Activated CD8-positive, alpha-beta T cell treated with anti-CD3 and anti-CD28 coated beads for 36 hours (primary cell): ENCODE data around the gene RIN3. TPM values are rescaled to one million over a fixed set of nuclear protein-coding genes. Genes with fewer than 3 reads are reported as not detected.
A peak's percentile ranks its signal among the peaks of the same experiment; 100 is the strongest.

ENCODE experiments used
- ATAC-seq: fragments of 200-7000 bp; cut with Tn5 transposase; one replicate; pipeline ENCODE4 v1.10.0; 2021; ENCODE audit warnings: mild to moderate bottlenecking, moderate library complexity
- CTCF ChIA-PET: fragments of 350-600 bp; sonication (Branson Sonifier 250); formaldehyde crosslinking; loops from one replicate; lab custom pipeline; 2021; ENCODE audit warnings: antibody characterized with exemption; lab: Charles Lee
- POLR2A ChIA-PET: fragments of 350-600 bp; sonication (Branson Sonifier 250); formaldehyde crosslinking; loops from one replicate; lab custom pipeline; 2021; ENCODE audit warnings: antibody characterized with exemption; lab: Charles Lee
- DNase-seq: peaks from one replicate; pipeline ENCODE4 v3.0.0-alpha.2; 2020
- H3K27ac Mint-ChIP-seq: one replicate; pipeline ENCODE4 v1.8.0; 2021; ENCODE audit warnings: mild to moderate bottlenecking, mixed read lengths
- H3K27me3 Mint-ChIP-seq: one replicate; pipeline ENCODE4 v1.8.0; 2021; ENCODE audit warnings: mixed read lengths
- H3K36me3 Mint-ChIP-seq: one replicate; pipeline ENCODE4 v1.8.0; 2021; ENCODE audit warnings: low read depth, mixed read lengths
- H3K4me1 Mint-ChIP-seq: one replicate; pipeline ENCODE4 v1.8.0; 2021; ENCODE audit warnings: low read depth, mixed read lengths
- H3K4me3 Mint-ChIP-seq: one replicate; pipeline ENCODE4 v1.8.0; 2021; ENCODE audit warnings: mild to moderate bottlenecking, moderate library complexity, mixed read lengths
- H3K9me3 Mint-ChIP-seq: one replicate; pipeline ENCODE4 v1.8.0; 2021; ENCODE audit warnings: mixed read lengths
- intact Hi-C: fragments of 100-400 bp; cut with micrococcal nuclease; formaldehyde crosslinking; loops from one replicate; pipeline ENCODE4 v1.10.0; 2022
- total RNA-seq, 2 experiments: library from RNA; stranded (reverse); gene quantifications; one replicate each; pipeline ENCODE4 v1.2.3, GENCODE V29; 2021
- TF ChIP-seq, protein P1 (sequence below): fragments of 200-600 bp; IDR thresholded peaks from one replicate; pipeline ENCODE4 v1.8.0; 2022; ENCODE audit warnings: antibody characterized with exemption, mild to moderate bottlenecking

The RIN3 gene
- total RNA-seq, 2 experiments from 2014 or later = 61.3 to 62.4 TPM

DNA sequence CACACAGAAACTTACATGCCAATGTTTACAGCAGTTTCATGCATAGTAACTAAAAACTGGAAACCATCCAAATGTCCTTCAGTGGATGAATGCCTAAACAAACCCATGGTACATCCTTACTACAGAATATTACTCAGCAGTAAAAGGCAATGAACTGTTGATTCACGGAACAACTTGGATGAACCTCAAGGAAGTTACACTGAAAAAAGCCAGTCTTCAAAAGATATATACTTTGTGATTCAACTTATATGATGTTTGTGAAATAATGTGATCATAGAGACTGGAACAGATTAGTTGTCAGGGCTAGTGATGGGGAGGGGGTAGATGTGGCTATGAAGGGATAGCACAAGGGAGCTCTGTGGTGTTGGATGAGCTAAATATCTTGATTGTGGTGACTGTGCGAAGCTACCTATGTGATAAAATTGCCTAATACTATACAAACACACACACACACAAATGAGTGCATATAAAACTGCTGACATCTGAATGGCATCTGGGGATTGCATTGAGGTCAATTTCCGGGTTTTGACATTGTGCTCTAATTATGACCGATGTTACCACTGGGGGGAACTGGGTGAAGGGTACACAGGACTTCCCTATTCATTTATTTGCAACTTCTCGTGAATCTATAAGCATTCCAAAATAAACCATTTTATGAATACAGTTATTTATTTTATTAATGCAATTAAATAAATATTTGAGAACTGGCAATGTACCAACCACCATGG, 94.3 kb downstream of the RIN3 start:
- no peak for ATAC-seq
- ChIA-PET CTCF (no interaction called here), POLR2A (no interaction called here)
- TF ChIP-seq, protein P1, sequence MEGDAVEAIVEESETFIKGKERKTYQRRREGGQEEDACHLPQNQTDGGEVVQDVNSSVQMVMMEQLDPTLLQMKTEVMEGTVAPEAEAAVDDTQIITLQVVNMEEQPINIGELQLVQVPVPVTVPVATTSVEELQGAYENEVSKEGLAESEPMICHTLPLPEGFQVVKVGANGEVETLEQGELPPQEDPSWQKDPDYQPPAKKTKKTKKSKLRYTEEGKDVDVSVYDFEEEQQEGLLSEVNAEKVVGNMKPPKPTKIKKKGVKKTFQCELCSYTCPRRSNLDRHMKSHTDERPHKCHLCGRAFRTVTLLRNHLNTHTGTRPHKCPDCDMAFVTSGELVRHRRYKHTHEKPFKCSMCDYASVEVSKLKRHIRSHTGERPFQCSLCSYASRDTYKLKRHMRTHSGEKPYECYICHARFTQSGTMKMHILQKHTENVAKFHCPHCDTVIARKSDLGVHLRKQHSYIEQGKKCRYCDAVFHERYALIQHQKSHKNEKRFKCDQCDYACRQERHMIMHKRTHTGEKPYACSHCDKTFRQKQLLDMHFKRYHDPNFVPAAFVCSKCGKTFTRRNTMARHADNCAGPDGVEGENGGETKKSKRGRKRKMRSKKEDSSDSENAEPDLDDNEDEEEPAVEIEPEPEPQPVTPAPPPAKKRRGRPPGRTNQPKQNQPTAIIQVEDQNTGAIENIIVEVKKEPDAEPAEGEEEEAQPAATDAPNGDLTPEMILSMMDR = no peak
- Mint-ChIP-seq H3K9me3 (peaks cover 5% of the 10 kb centered on the region), H3K4me3 (no peak overlapping the region), H3K4me1 (peaks cover 31% of the 10 kb centered on the region), H3K27me3 (no peaks in the 10 kb centered on the region), H3K27ac (no peak overlapping the region), H3K36me3 (peaks cover 34% of the 10 kb centered on the region)
- intact Hi-C loops = no loop called here
- DNase-seq = no peak

DNA sequence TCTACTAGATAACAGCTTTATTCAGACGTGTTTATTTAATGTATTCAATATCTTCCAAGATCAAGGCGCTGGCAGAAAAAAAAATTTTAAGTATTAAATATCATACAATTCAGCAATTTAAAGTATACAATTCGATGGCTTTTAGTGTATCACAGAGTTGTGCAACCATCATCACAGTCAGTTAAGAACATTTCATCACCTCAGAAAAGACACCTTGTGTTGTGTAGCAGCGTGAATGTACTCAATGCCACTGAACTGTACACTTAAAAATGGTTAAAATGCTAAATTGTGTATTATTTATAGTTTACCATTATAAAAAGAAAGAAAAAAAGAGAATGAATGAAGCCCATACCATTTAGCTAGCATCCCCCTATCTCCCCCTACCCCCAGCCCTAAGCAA, 96.4 kb downstream of the RIN3 start:
- TF ChIP-seq, protein P1 = no peak
- peaks cover 5% of the 10 kb centered on the region for H3K9me3 Mint-ChIP-seq
- ATAC-seq (no peak), DNase-seq (no peak)
- peaks cover 36% of the 10 kb centered on the region for H3K36me3 Mint-ChIP-seq
- no peaks in the 10 kb centered on the region for H3K27me3 Mint-ChIP-seq
- no peak overlapping the region for H3K4me3 Mint-ChIP-seq
- peaks cover 41% of the 10 kb centered on the region for H3K4me1 Mint-ChIP-seq
- ChIA-PET CTCF (interaction anchor here (1.0 to 1.5 kb wide), 5 partner anchors 10 to 258 kb away, joined by 3 read pairs; no protein-coding TSS in a partner anchor), POLR2A (no interaction called here)
- peak overlapping the region; percentile 20 for H3K27ac Mint-ChIP-seq
- intact Hi-C loops = no loop called here

DNA sequence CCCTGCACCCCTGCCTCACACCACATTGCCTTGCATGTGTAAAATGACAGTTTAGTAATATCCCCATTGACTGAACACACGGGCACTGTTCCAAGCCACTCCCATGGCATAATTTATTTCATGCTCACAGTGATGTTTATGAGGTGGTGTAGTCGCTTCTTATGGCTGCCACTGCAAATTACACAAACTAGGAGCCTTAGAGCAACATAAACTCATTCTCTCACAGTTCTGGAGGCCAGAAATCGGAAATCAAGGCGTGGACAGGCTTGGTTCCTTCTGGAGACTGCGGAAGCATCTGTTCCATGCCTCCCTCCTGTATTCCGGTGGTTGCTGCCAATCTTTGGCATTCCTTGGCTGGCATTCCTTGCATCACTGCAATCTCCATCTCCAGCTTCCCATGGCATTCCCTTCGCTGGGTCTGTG, 97.3 kb downstream of the RIN3 start:
- ATAC-seq (no peak), DNase-seq (no peak)
- peaks cover 50% of the 10 kb centered on the region for H3K4me1 Mint-ChIP-seq
- TF ChIP-seq, protein P1 = no peak
- H3K9me3 Mint-ChIP-seq = peaks cover 5% of the 10 kb centered on the region
- CTCF ChIA-PET = interaction anchor here (1.2 to 1.5 kb wide), 2 partner anchors 11 to 259 kb away, joined by 3 read pairs; no protein-coding TSS in a partner anchor
- POLR2A ChIA-PET = no interaction called here
- no peak overlapping the region for H3K4me3 Mint-ChIP-seq
- no peak overlapping the region for H3K27ac Mint-ChIP-seq
- H3K36me3 Mint-ChIP-seq = peaks cover 43% of the 10 kb centered on the region
- intact Hi-C loops = no loop called here
- H3K27me3 Mint-ChIP-seq = no peaks in the 10 kb centered on the region

DNA sequence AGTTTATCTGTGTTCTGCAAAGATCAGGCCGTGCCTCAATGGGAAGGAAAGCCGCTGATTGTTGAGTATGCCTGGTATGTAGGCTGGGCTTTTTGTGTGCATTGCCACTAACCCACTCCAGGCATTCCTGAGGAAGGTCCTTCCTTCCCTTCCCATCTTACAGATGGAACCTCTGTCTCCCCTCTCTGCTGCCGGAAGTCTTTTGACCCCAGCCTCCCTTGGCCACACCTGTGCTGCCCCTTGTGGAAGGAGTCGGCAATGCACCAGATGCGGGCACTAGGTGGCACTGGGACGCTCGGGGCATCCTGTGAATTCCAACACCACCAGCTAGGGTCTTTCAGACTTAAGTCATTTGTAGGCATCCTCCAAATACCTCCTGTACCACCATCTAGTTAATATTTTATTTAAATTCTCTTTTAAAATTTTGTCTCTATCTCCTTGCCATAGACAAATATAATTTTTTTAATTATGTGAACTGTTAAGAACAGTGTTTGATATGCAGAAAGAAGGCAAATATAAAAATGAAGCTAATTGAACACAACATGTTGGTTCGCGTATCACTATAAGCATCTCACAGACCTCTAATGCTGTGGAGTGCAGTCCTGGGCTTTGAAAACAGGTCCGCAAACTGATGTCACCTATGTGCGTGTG, 99.6 kb downstream of the RIN3 start:
- intact Hi-C loops = no loop called here
- POLR2A ChIA-PET = interaction anchor here (0.7 kb wide), 1 partner anchor 38 kb away, joined by 3 read pairs; no protein-coding TSS in a partner anchor
- Mint-ChIP-seq H3K4me1 (peaks cover 62% of the 10 kb centered on the region), H3K9me3 (no peaks in the 10 kb centered on the region), H3K4me3 (no peak overlapping the region), H3K27me3 (no peaks in the 10 kb centered on the region), H3K27ac (peak overlapping the region; percentile 22), H3K36me3 (peaks cover 38% of the 10 kb centered on the region)
- DNase-seq (peak; percentile 80), ATAC-seq (peak; percentile 38)
- CTCF ChIA-PET = interaction anchor here (0.7 to 4.4 kb wide), 33 partner anchors 10 to 507 kb away, joined by 3 to 38 read pairs (median 4); partner anchors contain the start of gene ATXN3
- TF ChIP-seq, protein P1 = peak; percentile 91
